GM19324 (cell line): ENCODE data around the gene PRDM16.

Experiments used
- ATAC-seq: cut with Tn5 transposase; IDR thresholded peaks from one replicate; pipeline ENCODE4 v1.9.1; 2021; ENCODE audit warnings: mild to moderate bottlenecking, moderate library complexity; ENCODE audit not compliant: unreplicated experiment, low FRiP score

PRDM16 gene

DNA sequence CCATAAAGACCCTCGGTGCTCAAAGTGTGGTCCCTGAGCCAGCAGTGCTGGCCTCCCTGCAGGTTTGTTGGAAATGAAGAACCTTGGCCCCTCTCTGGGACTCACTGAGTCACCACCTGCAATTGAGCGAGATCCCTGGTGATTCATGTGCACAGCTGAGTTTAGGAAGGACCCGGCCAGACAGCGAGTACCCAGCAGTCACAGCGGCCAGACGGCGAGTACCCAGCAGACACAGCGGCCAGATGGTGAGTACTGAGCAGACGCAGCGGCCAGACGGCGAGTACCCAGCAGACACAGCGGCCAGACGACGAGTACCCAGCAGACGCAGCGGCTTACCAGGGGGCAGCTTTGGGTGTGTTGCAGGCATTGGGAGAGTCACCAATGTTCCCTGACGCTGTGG is 123.8 kb downstream of the PRDM16 start:
- ATAC-seq: no peak

DNA sequence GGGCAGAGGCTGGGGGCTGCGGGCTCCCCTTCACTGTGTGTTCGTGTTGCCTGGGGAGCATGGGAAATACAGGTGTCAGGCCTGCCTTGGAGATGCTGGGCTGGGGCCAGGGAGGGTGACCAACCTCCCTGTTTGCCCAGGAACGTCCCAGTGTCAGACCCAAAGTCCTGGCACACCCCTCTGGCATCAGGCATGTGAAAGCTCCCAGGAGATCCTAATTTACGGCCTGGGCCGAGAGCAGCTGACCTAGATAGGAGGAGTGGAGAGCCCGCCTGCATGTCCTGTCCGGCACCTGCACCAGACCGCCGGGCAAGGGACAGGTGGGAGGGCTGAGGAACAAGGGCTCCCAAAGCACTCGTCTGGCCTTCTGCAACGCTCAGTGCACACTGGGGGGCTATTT is 124.8 kb downstream of the PRDM16 start:
- no peak for ATAC-seq

DNA sequence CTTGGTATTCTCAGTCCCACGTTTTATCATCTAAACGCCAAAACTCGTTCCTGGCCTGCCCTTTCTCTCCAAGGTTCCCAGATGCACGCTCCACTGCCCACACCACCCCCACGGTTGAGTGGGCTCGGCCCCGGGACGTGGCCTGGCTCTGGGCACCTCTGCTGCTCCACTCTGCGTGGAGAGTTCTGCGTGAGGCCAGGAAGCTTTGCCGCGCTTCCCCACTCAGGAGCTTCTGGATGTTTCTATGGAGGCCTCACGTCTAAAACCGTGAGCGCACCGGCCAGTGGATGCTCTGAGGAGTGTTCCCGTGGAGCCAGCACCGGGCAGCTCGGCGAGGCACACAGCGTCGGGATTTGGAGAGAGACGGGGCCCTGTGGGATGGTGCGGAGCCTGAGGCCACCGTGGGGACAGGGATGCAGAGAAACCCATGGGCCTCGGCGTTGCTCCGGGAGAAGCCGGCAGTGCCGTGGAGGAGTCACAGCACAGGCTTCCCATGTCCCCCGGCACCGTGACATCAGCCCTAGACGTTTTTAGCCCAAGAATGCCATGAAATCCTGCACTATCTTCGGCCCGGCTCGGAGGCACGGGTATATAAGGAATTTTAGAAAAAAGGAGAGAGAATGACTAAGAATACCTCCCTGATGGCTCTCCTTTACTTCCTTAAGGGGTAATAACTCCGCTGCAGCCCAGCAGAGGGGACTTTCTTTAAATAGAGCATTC is 125.9 kb downstream of the PRDM16 start:
- no peak for ATAC-seq

DNA sequence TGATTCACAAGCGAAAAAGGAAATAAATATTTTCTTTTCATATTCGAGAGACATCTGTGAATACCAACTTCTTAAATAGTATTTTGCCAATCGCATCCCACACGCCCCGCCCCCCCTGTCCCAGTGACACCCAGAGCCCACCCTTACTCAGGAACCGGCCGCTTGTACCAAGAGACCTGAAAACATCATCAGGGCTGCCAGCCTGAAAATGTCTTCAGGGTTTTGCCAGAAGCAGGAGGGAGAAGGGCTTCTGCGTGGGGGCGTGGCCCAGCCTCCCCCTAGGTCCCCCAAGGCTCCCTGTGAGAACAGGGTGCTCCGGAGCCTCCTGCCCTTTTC is 126.4 kb downstream of the PRDM16 start:
- no peak for ATAC-seq

DNA sequence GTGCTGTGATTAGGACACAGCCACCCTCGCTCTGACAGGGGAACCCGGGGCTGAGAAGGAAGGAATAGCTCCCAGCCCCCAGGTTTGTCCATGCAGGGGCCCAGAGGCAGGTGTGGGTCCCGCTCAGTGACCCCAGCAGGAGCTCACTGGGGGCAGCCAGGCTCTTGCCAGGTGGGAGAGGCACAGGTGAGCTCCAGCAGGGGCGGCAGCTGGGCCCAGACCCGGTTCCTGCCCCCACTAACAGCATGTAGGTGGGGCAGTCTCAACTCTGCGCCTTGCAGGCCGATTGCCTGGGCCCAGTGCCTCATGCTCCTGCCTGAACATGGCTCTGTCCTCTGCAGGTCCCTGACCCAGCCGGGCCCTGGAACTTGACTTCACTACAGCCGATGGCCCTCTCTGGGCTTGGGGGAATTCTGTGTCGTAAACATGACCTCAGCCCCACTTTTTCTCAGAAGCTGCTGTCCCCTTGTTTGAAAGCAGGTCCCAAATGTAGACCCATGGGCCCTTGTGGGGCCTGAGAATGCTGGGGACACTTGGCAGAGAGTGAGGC is 127.0 kb downstream of the PRDM16 start:
- ATAC-seq: no peak

DNA sequence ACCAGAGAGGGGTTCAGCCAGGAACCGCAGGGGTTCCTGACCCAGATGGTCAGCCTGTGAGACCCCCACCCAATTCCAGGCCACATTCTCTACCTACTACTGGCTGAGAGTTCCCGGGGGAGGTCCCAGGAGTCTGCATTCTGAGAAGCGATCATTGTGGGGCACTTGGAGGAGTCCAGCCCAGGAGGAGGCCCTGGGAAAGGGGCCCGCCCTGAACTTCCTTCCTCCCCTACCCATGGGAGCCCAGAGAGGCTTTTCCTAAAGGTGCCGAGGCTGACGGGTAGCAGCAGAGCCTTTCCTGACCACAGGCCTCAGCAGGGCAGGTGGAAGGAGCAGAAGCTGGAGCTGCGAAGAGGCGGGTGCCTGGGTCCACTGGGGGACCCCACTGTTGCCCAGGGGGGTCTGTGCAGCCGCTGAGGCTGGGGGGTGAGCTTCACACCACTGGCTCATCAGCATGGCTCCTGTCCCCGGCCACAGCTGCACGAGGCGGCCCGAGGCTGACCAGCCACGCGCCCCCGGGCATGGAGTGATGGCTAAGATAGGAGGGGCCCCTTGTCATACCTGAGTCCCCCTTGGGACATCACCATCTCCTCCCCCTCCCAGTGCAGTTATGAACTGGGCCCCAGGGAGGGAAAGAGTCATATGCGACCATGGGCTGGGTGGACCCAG is 127.7 kb downstream of the PRDM16 start:
- ATAC-seq: no peak

DNA sequence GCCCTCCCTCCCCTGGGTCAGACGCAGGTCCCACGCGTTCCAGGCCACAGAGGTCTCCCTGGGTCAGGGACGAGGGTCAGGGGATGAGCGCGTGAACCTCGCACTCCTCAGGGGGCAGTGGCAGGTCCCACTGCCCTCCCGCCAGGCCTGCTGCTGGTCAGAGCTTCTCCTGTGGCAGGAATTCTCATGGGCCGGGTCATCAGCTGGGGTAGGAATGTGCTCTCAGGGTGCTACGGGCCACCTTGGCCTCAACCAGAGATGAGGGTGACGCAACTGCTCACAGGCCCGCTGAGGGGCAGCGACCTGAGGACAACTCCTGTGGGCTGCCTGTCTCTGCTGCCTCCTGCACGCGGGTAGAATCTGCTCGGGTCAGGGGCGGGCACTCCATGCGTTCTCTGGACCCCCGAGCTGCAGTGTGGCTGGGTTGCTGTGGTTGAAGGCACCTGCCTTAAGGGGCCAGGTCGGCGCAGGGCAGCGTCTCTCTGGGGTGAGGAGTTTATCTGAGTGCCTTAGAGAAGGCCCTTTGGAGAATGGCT is 128.8 kb downstream of the PRDM16 start:
- ATAC-seq: no peak

DNA sequence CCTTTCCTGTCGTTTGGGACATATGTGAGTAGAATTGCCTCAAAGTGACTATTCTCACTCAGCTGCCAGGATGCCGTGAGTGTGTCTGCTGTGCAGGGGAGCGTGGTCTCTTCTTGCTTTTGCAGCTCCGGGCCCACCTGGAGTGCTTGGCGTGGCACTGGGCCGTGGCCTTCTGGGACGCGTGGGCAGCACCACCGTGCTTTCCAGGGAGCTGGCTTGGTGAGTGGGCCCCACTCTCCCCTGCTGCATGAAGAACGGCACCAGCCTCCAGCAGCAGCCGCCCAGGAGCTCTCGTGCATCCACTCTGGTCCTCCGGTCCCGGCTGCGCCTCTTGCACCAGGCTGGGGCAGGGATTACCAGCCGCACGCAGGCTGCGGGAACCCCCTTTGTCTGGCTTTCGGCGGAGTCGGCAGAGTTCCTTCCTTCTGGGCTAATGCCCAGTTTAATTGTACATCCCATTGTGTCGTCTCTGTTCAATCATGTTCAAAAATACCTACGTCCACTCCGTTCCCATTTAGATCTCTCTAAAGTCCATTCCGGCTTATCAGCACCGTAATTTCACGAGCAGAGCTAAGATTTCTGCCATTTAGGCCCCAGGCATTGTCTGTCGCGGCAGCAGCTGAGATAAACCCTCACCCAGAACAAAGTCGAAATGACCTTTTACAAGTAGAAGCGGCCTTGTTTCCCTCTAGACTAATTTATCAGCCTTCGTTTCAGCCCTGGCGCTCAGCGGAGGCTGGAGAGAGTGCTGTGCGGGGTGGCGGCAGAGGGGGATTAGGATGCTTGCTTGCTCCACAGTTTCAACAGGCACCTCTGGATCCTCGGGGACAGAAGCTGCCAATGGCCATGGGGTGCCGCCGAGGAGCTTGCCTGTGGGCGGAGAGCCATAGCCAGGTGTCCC is 129.6 kb downstream of the PRDM16 start:
- ATAC-seq: no peak

DNA sequence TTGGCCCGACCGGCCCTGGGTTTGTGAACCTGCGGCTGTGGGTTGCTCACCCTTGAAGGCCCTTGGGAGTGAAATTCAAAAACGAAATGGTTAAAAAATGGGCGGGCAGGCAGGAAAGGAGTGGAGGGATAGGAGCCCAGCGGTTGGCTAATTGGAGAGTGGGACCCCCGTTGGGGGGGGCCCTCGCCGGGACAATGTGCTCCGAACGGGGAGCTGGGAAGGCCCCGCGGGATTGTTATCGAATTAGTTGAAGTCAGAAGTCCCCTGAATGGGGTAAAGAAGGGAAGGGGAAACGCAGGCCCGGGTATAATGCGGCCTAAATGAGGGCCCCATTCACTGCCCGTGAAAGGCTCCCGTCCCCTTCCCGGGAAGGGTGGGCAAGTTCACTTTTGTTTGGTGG is 135.7 kb downstream of the PRDM16 start:
- ATAC-seq: no peak

DNA sequence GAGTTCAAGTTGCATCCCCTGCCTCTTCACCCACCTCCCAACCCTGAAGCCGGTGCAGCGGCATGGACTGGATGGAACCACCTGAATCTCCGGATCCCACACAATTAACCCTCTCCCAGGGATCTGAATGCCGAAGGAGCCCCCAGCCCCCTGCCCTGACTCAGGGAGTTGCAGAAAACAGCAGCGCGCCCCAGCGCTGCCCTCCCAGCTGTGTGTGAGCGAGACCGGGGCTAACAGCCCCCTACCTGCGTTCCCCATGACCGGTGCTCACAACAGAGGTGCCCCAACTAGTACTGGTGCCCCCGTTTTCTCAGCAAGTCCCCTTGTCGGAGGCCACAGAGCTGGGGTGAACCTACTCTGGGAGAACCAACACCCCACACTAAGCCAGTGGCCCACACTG is 136.8 kb downstream of the PRDM16 start:
- ATAC-seq: no peak

DNA sequence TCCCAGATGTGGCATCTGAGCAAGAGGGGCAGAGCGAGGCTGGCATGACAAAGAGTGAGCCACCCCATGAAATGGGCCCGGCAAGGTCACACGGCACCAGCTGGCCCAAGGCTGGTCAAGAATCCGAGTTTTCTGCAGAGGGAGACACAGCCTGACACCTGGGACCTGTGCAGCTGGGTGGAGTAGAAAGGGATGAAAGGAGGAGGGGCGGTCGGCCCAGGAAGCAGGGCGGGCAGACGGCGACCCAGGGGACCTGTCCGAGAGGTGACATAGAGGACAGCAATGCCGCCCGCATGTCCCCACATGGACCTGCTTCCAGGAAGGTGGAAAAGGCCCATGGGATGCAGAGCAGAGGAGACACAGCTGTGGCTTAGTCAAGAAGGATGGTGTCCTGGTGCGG is 137.7 kb downstream of the PRDM16 start:
- no peak for ATAC-seq

DNA sequence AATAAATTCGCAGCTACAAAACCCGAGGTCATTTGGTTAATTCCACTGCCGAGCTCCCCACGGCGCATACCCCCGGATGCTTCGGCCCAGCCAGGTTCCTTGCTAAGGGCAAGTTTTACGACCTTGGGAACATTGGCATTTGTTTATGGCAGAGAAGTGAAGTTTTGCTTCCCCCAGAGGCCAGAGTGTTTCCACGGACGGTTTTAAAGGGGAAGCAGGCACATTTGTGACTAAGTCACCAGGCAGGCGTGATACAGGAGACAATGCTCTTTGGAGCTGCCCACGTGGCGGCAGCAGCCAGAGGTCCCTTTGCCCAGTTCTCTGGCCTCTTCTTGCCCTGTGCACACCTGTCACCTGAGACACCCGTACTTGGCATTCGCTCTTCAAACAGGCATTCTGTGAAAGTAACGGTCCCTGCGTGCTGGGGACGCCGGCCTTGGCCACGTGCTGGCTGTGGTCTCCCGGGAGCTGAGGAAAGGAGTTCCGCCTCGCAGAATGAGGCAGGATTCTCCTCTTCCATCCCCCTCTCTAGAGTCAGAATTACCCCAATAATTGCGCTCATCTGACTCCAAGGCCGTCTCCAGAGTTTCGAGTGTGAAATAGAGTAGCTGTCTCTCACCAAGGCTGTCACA is 138.3 kb downstream of the PRDM16 start:
- ATAC-seq: no peak

DNA sequence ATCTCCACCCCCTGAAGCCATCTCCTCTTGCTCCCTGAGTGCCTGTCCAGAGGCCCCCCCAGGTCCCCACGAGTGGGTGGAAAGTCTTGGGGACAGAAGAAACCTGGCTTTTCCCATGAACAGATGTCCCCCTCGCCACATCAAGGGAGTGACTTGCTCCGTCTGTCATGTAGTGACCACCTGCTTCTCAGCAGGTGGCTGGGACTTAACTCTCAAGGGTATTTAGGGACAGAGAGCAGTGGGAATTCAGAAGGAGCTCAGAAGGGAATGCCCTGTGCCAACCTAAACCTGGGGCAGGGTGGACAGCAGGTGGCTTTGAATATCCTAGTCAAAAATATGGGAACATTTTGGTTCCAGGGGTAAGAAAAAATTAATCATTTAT is 139.8 kb downstream of the PRDM16 start:
- ATAC-seq: no peak

DNA sequence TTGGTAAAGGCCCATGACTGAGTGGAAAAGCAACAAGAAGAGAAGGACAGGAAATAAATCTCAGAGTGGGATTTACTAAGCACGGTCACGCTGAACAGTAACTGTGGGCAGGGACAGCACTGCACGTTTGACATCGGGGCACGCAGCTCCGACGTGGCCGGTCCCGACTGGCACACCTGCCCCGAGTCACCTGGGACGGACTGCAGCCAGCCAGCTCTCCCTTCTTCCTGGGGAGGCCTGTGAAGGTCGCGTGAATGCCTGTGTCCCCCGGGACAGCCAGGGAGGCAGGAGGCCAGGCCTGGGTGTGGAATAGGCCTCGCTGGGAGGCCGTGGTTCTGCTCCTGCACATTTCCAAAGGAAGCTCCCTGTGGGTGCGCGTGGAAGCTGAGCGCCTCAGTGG is 140.2 kb downstream of the PRDM16 start:
- no peak for ATAC-seq

DNA sequence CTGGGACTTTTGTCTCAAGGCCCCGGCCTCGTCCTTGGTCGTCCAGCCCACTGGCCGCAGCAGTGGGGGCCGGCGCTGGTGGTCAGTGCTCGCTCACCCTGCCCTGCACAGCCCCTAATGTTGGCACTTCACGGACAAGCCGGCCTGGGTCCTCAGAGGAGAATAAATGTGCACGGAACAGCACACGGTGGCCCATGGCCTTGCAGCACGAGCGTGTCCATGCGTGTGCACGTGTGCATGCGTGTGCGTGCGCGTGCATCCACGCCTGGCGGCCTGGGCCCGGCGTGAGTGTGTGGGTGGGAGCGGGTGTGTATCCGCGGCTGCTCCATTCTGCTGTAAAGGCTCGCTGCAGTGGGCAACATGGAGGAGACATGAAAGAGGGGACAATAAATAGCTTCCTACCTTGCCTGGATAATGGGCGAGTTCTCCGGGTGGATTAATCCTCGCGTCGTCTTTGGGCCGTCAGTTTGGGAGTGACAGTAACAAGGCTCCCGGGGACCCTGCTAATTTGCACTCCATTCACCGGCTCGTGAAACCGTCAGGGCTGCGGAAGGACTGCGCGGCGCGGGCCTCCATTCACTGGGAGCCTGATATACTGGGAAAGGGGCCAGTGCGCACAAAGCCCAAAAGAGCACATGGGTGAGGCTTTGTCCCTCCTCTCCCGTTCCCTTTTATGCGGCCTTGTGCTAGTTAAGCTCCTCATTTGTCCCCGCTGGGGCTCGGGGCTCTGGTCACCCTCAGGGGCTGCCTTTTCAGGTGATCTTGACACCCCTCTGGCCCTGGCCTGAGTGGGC is 142.8 kb downstream of the PRDM16 start:
- no peak for ATAC-seq

DNA sequence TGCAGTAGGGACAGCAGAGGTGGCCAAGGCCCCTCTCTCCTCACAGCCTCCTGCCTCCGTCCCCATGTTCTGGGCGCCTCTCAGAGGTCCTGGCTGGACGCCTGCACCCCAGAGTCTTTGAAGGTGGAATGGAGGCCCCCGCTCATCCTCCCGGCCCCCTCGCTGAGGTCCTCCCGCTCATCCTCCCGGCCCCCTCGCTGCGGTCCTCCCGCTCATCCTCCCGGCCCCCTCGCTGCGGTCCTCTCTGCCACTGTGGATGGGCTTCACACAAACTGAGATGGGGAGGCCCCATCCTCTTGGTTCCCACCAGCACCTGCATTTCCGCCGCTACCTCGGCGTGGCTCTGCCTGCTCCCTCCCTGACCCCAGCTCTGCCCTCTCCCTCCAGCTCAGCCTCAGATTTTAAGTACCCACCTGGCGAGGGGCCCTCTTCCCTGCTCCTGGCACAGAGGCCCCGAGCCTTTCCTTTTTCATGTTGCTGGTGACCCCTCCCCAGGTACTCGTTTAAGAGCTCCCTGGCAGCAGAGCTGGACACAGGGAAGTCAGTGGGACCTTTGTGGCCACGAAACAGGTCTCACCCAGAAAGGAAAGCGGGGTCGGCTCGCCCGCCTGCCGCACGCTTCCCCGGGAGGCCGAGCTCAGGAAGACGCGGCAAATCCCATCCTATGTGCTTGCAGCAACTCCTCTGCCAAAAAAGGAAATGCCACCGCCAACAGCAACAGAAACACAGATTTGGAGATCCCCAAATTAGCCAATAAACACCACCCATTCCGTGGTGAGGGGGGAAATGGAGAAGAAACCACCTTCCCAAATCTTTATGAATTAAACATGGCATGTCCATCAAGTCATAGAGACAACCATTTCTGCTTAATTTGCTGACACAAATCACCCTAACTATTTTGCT is 143.7 kb downstream of the PRDM16 start:
- ATAC-seq: no peak

DNA sequence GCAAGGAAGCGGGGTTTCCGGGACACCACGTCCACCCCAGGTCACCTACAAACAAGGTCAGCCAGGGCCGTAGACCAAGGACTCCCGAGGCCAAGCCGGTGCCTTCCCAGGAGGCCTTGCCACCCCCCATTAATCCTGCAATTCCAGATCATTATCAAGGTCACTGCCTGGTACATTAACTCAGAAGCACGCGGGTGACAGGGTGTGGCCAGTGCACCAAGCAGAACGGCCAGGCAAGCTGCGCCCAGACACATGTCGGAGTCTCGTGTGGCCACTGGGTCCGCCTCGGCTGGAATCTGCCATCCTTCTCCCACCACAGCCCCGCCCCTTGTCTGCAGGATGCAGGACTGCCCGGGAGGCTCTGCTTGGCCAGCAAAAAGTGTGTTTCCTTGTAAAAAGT is 144.7 kb downstream of the PRDM16 start:
- no peak for ATAC-seq

DNA sequence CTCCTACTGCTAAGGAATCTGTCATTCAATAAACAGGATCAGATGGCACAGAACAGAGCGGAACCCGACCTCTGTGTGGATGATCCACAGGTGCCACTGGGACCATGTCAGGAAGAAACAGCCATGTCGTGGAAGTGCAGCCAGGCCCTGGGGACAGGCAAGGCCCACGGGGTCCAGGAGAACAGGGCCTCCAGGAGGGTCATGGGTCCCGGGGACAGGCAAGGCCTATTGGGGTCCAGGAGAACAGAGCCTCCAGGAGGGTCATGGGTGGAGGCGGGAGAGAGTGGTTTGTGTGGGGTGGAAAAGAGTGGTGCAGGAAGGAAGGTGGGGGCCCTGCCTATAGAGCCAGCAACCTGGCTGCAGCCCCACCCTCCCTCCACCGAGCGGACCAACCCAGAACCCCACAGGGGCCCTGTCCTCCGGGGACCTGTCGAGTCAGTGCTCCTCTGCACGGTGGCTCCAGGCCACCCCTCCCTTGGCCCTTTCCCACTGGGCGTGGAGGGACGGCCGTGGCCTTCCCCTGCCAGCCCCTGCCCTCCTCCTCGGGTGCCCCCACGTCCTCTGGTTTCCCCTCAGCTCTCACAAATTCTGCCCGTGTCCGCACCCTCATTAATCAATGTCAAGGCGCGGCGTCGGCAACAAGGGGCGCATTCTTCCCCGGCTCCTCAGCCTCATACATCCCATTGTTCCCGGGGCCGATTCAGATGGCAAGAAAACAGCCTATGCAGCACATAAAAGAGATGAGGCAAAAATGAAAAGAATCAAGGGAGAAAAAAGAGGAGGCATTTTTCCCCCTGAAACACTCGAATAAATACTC is 146.4 kb downstream of the PRDM16 start:
- ATAC-seq: no peak
